IMR-90 (cell line): Measurements from ENCODE around the gene PRRC2B.

ENCODE experiments used
- BHLHE40 ChIP-seq: fragments of 150-350 bp; IDR thresholded peaks from 2 replicates; pipeline ENCODE4 v1.6.1; 2016; ENCODE audit warnings: mild to moderate bottlenecking, low read depth, low read length
- CEBPB ChIP-seq: IDR thresholded peaks from 2 replicates; pipeline ENCODE4 v1.6.1; 2012; ENCODE audit warnings: low read depth, low read length, improper control_type of control experiment
- CHD1 ChIP-seq: IDR thresholded peaks from 2 replicates; pipeline ENCODE4 v1.6.1; 2012; ENCODE audit warnings: low read depth, low read length, improper control_type of control experiment
- FOS ChIP-seq: fragments of 150-350 bp; IDR thresholded peaks from 2 replicates; pipeline ENCODE4 v1.6.1; 2016; ENCODE audit warnings: low read depth, low read length
- MAFK ChIP-seq: IDR thresholded peaks from 2 replicates; pipeline ENCODE4 v1.6.1; 2012; ENCODE audit warnings: low read depth, low read length, improper control_type of control experiment
- POLR2A ChIP-seq: IDR thresholded peaks from 2 replicates; pipeline ENCODE4 v1.6.1; 2012; ENCODE audit warnings: mild to moderate bottlenecking, low read depth, low read length
- RAD21 ChIP-seq: IDR thresholded peaks from 2 replicates; pipeline ENCODE4 v1.6.1; 2012; ENCODE audit warnings: low read length, improper control_type of control experiment
- RCOR1 ChIP-seq: IDR thresholded peaks from 2 replicates; pipeline ENCODE4 v1.6.1; 2012; ENCODE audit warnings: mild to moderate bottlenecking, low read length, improper control_type of control experiment; ENCODE audit not compliant: insufficient replicate concordance
- RFX5 ChIP-seq: IDR thresholded peaks from 2 replicates; pipeline ENCODE4 v1.8.0; 2012; ENCODE audit warnings: low read depth, mild to moderate bottlenecking, low read length, moderate library complexity
- SMC3 ChIP-seq: fragments of 150-350 bp; IDR thresholded peaks from 2 replicates; pipeline ENCODE4 v1.6.1; 2016; ENCODE audit warnings: low read depth, mild to moderate bottlenecking, antibody characterized with exemption, low read length, moderate library complexity
- TF ChIP-seq, protein P1 (sequence below): conservative IDR thresholded peaks from 2 replicates; pipeline ENCODE4 v1.5.1; 2012; ENCODE audit warnings: mild to moderate bottlenecking, low read depth, low read length, improper control_type of control experiment
- TF ChIP-seq, protein P2 (sequence below): fragments of 150-350 bp; IDR thresholded peaks from 2 replicates; pipeline ENCODE4 v1.6.1; 2016; ENCODE audit warnings: low read depth, mild to moderate bottlenecking, low read length, moderate library complexity, borderline replicate concordance

DNA sequence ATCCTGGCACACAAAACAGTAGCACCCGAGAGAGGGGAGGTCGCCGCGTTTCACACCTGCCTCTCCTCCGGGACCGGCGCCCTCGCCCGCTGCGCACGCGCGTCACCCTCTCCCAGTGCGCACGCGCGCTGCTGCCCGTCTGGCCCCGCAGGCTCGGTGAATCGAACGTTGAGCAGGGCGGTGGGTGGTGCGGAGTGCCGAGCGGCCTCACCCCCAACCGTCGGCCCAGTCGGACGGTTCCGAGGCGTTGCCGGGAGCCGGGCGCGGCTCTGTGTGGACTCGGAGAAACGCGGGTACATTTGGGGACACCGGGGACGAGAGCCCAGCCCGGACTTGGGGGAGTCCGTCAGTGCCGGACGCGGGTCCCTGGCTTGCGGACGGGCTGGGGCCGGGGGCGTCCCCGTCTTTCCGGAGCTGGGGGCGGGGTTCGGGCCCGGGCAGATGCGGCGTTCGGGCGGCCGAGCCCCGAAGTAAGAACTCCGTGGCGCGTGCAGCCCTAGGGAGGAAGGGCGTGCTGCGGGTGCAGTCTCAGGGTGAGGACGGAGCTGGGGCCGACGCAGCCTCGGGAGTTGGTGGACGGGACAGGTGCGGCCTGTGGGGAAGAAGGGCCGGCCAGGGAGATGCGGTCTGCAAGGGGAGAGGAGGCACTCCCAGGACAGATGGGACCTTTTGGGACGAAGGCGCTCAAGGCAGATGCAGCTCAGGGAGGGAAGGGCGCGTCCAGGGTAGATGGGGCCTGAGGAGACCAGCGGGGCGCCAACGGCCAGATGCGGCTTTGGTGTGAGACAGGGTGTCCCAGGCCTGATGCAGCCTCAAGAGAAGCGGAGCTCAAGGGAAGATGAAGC lies 109.1 kb downstream of the PRRC2B start, which contains the start of gene POMT1:
- TF ChIP-seq, protein P1, sequence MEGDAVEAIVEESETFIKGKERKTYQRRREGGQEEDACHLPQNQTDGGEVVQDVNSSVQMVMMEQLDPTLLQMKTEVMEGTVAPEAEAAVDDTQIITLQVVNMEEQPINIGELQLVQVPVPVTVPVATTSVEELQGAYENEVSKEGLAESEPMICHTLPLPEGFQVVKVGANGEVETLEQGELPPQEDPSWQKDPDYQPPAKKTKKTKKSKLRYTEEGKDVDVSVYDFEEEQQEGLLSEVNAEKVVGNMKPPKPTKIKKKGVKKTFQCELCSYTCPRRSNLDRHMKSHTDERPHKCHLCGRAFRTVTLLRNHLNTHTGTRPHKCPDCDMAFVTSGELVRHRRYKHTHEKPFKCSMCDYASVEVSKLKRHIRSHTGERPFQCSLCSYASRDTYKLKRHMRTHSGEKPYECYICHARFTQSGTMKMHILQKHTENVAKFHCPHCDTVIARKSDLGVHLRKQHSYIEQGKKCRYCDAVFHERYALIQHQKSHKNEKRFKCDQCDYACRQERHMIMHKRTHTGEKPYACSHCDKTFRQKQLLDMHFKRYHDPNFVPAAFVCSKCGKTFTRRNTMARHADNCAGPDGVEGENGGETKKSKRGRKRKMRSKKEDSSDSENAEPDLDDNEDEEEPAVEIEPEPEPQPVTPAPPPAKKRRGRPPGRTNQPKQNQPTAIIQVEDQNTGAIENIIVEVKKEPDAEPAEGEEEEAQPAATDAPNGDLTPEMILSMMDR, result no peak
- TF ChIP-seq CEBPB (no peak), FOS (no peak), CHD1 (no peak), RFX5 (no peak), POLR2A (no peak), SMC3 (no peak), RAD21 (no peak), MAFK (no peak), BHLHE40 (no peak), RCOR1 (no peak)
- TF ChIP-seq, protein P2, sequence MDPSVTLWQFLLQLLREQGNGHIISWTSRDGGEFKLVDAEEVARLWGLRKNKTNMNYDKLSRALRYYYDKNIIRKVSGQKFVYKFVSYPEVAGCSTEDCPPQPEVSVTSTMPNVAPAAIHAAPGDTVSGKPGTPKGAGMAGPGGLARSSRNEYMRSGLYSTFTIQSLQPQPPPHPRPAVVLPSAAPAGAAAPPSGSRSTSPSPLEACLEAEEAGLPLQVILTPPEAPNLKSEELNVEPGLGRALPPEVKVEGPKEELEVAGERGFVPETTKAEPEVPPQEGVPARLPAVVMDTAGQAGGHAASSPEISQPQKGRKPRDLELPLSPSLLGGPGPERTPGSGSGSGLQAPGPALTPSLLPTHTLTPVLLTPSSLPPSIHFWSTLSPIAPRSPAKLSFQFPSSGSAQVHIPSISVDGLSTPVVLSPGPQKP, result no peak
